SK-N-SH treated with all-trans-retinoic acid at 6 μM for 48 hours (cell line): ENCODE data around the gene RIC8B.

Experiments
- ATAC-seq: fragments of 200-7000 bp; cut with Tn5 transposase; 3 replicates; pipeline ENCODE4 v1.9.1; 2020; ENCODE audit warnings: mild to moderate bottlenecking, moderate library complexity
- BACH2 ChIP-seq: fragments of 250-450 bp; sonication (Bioruptor Pico); IDR thresholded peaks from 2 replicates; pipeline ENCODE4 v1.9.0; 2021; ENCODE audit warnings: mild to moderate bottlenecking, borderline replicate concordance
- CSDC2 ChIP-seq: fragments of 250-450 bp; sonication (Bioruptor Pico); IDR thresholded peaks from 2 replicates; pipeline ENCODE4 v1.5.0; 2020; ENCODE audit warnings: mild to moderate bottlenecking, moderate library complexity
- ESRRG ChIP-seq: fragments of 250-450 bp; sonication (Bioruptor Pico); IDR thresholded peaks from 2 replicates; pipeline ENCODE4 v1.6.1; 2021; ENCODE audit warnings: mild to moderate bottlenecking
- GLIS3 ChIP-seq: fragments of 250-450 bp; sonication (Bioruptor Pico); IDR thresholded peaks from 2 replicates; pipeline ENCODE4 v1.5.0; 2020; ENCODE audit warnings: mild to moderate bottlenecking, moderate library complexity
- ISL1 ChIP-seq: fragments of 250-450 bp; sonication (Bioruptor Pico); IDR thresholded peaks from 2 replicates; pipeline ENCODE4 v2.1.2; 2022; ENCODE audit warnings: mild to moderate bottlenecking, moderate library complexity
- OSR1 ChIP-seq: fragments of 250-450 bp; sonication (Bioruptor Pico); IDR thresholded peaks from 2 replicates; pipeline ENCODE4 v1.8.0; 2022; ENCODE audit warnings: moderate library complexity, mild to moderate bottlenecking, inconsistent platforms
- PPARA ChIP-seq: fragments of 250-450 bp; sonication (Bioruptor Pico); IDR thresholded peaks from 2 replicates; pipeline ENCODE4 v1.5.0; 2020; ENCODE audit warnings: mild to moderate bottlenecking, borderline replicate concordance
- SNAI2 ChIP-seq: fragments of 250-450 bp; sonication (Bioruptor Pico); IDR thresholded peaks from 2 replicates; pipeline ENCODE4 v1.5.0; 2020; ENCODE audit warnings: mild to moderate bottlenecking, moderate library complexity
- TCF4 ChIP-seq: fragments of 250-450 bp; sonication (Bioruptor Pico); IDR thresholded peaks from 2 replicates; pipeline ENCODE4 v1.8.0; 2021; ENCODE audit warnings: mild to moderate bottlenecking, moderate library complexity, borderline replicate concordance
- TOX ChIP-seq: fragments of 250-450 bp; sonication (Bioruptor Pico); IDR thresholded peaks from 2 replicates; pipeline ENCODE4 v1.8.0; 2021; ENCODE audit warnings: mild to moderate bottlenecking, moderate library complexity, borderline replicate concordance
- ZFP3 ChIP-seq: fragments of 250-450 bp; sonication (Bioruptor Pico); IDR thresholded peaks from 2 replicates; pipeline ENCODE4 v1.5.0; 2020; ENCODE audit warnings: mild to moderate bottlenecking, moderate library complexity
- ZFP30 ChIP-seq: fragments of 450-650 bp; formaldehyde crosslinking; IDR thresholded peaks from 2 replicates; pipeline ENCODE4 v1.5.0; 2022; ENCODE audit warnings: mild to moderate bottlenecking, moderate library complexity
- ZNF565 ChIP-seq: fragments of 450-650 bp; formaldehyde crosslinking; conservative IDR thresholded peaks from 2 replicates; pipeline ENCODE4 v1.5.0; 2020; ENCODE audit warnings: low read depth, mild to moderate bottlenecking, moderate library complexity
- ZNF70 ChIP-seq: fragments of 450-650 bp; formaldehyde crosslinking; IDR thresholded peaks from 2 replicates; pipeline ENCODE4 v1.5.0; 2020; ENCODE audit warnings: mild to moderate bottlenecking, moderate library complexity
- ZNF8 ChIP-seq: fragments of 450-650 bp; formaldehyde crosslinking; IDR thresholded peaks from 2 replicates; pipeline ENCODE4 v1.5.0; 2020; ENCODE audit warnings: mild to moderate bottlenecking, moderate library complexity
- TF ChIP-seq, protein P1 (sequence below): fragments of 250-450 bp; sonication (Bioruptor Pico); IDR thresholded peaks from 2 replicates; pipeline ENCODE4 v1.5.1; 2021; ENCODE audit warnings: mild to moderate bottlenecking, moderate library complexity
- TF ChIP-seq, protein P2 (sequence below): fragments of 250-450 bp; sonication (Bioruptor Pico); IDR thresholded peaks from 2 replicates; pipeline ENCODE4 v1.5.0; 2020; ENCODE audit warnings: mild to moderate bottlenecking, moderate library complexity
- TF ChIP-seq, protein P3 (sequence below): fragments of 250-450 bp; sonication (Bioruptor Pico); IDR thresholded peaks from 2 replicates; pipeline ENCODE4 v1.5.1; 2020; ENCODE audit warnings: low read depth, mild to moderate bottlenecking, moderate library complexity
- TF ChIP-seq, protein P4 (sequence below): fragments of 250-450 bp; sonication (Bioruptor Pico); IDR thresholded peaks from 2 replicates; pipeline ENCODE4 v1.8.0; 2020; ENCODE audit warnings: mild to moderate bottlenecking, moderate library complexity, borderline replicate concordance
- TF ChIP-seq, protein P5 (sequence below): fragments of 250-450 bp; sonication (Bioruptor Pico); IDR thresholded peaks from 2 replicates; pipeline ENCODE4 v1.8.0; 2021; ENCODE audit warnings: low read depth, mild to moderate bottlenecking, moderate library complexity, borderline replicate concordance

RIC8B gene

DNA sequence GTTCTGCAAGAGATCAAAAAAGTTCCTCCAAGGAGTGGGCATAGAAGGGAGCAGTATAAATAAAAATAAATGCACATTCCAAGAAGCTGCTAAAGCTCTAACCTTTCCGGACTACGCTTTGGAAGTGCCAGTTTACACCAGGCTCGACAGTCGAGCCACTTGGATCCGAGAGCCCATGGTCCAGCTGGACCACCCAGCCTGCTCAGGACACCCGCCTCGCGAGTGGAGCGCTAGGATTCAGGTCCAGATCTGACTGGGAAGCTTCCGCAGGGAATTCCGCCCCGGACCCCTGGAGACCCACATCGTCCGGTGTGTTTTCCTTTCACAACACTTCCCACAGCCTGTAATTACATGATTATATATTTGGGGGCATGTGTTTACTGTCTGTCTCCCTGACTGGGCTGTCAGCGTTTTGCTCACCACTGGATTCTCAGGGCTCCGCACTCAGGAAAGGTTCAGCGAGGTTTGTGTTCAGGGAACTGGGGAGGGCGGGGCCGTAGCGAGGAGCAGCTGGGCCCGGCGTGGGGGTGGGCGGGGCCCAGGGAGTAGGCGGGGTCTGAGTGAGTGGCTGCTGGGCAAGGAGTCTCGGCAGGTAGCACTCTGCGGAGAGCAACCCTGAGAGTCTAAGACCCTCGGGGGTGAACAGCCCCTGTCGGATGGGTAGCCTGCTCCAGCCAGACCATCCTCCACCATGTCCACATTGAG, 128.9 kb downstream of the RIC8B start:
- ATAC-seq: peak; percentile 100
- TF ChIP-seq CSDC2 (CRISPR knock-in tag) (no peak), BACH2 (CRISPR knock-in tag) (no peak), ZNF565 (CRISPR knock-in tag) (no peak), ISL1 (CRISPR knock-in tag) (no peak), ZNF8 (CRISPR knock-in tag) (no peak), PPARA (CRISPR knock-in tag) (no peak), TCF4 (CRISPR knock-in tag) (no peak)
- TF ChIP-seq, protein P1, sequence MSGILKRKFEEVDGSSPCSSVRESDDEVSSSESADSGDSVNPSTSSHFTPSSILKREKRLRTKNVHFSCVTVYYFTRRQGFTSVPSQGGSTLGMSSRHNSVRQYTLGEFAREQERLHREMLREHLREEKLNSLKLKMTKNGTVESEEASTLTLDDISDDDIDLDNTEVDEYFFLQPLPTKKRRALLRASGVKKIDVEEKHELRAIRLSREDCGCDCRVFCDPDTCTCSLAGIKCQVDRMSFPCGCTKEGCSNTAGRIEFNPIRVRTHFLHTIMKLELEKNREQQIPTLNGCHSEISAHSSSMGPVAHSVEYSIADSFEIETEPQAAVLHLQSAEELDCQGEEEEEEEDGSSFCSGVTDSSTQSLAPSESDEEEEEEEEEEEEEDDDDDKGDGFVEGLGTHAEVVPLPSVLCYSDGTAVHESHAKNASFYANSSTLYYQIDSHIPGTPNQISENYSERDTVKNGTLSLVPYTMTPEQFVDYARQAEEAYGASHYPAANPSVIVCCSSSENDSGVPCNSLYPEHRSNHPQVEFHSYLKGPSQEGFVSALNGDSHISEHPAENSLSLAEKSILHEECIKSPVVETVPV (CRISPR knock-in tag): no peak
- TF ChIP-seq, protein P2, sequence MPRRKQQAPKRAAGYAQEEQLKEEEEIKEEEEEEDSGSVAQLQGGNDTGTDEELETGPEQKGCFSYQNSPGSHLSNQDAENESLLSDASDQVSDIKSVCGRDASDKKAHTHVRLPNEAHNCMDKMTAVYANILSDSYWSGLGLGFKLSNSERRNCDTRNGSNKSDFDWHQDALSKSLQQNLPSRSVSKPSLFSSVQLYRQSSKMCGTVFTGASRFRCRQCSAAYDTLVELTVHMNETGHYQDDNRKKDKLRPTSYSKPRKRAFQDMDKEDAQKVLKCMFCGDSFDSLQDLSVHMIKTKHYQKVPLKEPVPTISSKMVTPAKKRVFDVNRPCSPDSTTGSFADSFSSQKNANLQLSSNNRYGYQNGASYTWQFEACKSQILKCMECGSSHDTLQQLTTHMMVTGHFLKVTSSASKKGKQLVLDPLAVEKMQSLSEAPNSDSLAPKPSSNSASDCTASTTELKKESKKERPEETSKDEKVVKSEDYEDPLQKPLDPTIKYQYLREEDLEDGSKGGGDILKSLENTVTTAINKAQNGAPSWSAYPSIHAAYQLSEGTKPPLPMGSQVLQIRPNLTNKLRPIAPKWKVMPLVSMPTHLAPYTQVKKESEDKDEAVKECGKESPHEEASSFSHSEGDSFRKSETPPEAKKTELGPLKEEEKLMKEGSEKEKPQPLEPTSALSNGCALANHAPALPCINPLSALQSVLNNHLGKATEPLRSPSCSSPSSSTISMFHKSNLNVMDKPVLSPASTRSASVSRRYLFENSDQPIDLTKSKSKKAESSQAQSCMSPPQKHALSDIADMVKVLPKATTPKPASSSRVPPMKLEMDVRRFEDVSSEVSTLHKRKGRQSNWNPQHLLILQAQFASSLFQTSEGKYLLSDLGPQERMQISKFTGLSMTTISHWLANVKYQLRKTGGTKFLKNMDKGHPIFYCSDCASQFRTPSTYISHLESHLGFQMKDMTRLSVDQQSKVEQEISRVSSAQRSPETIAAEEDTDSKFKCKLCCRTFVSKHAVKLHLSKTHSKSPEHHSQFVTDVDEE (CRISPR knock-in tag): no peak
- TF ChIP-seq, protein P3, sequence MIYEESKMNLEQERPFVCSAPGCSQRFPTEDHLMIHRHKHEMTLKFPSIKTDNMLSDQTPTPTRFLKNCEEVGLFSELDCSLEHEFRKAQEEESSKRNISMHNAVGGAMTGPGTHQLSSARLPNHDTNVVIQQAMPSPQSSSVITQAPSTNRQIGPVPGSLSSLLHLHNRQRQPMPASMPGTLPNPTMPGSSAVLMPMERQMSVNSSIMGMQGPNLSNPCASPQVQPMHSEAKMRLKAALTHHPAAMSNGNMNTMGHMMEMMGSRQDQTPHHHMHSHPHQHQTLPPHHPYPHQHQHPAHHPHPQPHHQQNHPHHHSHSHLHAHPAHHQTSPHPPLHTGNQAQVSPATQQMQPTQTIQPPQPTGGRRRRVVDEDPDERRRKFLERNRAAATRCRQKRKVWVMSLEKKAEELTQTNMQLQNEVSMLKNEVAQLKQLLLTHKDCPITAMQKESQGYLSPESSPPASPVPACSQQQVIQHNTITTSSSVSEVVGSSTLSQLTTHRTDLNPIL (CRISPR knock-in tag): no peak
- TF ChIP-seq, protein P4, sequence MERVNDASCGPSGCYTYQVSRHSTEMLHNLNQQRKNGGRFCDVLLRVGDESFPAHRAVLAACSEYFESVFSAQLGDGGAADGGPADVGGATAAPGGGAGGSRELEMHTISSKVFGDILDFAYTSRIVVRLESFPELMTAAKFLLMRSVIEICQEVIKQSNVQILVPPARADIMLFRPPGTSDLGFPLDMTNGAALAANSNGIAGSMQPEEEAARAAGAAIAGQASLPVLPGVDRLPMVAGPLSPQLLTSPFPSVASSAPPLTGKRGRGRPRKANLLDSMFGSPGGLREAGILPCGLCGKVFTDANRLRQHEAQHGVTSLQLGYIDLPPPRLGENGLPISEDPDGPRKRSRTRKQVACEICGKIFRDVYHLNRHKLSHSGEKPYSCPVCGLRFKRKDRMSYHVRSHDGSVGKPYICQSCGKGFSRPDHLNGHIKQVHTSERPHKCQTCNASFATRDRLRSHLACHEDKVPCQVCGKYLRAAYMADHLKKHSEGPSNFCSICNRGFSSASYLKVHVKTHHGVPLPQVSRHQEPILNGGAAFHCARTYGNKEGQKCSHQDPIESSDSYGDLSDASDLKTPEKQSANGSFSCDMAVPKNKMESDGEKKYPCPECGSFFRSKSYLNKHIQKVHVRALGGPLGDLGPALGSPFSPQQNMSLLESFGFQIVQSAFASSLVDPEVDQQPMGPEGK (CRISPR knock-in tag): no peak

DNA sequence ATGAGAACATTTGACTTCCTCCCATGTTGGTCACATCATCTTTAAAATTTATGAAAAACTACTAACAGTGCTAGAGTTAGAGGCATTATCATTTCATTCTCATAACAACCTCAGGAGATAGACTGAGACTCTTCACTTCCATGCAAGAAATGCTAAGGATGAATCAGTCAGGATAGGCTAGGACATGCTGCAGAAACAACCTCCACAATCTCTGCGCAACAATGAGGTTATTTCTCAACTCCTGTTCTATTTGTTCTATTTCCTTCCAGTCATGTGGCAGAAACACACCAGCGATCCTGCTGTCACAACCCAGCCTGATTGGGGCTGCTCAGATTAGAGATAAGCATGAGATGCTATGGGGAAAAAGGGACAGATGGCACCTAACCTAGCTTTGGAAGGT, 132.2 kb downstream of the RIC8B start:
- TF ChIP-seq ZNF565 (CRISPR knock-in tag) (no peak), PPARA (CRISPR knock-in tag) (no peak), OSR1 (no peak), ZFP30 (CRISPR knock-in tag) (no peak), TCF4 (CRISPR knock-in tag) (no peak), ZFP3 (CRISPR knock-in tag) (no peak), SNAI2 (CRISPR knock-in tag) (no peak), ZNF70 (CRISPR knock-in tag) (no peak), CSDC2 (CRISPR knock-in tag) (no peak), ZNF8 (CRISPR knock-in tag) (no peak), GLIS3 (CRISPR knock-in tag) (no peak), ESRRG (CRISPR knock-in tag) (no peak), TOX (no peak), ISL1 (CRISPR knock-in tag) (no peak), BACH2 (CRISPR knock-in tag) (no peak)
- TF ChIP-seq, protein P4 (CRISPR knock-in tag): no peak
- TF ChIP-seq, protein P2 (CRISPR knock-in tag): no peak
- TF ChIP-seq, protein P3 (CRISPR knock-in tag): no peak
- TF ChIP-seq, protein P5, sequence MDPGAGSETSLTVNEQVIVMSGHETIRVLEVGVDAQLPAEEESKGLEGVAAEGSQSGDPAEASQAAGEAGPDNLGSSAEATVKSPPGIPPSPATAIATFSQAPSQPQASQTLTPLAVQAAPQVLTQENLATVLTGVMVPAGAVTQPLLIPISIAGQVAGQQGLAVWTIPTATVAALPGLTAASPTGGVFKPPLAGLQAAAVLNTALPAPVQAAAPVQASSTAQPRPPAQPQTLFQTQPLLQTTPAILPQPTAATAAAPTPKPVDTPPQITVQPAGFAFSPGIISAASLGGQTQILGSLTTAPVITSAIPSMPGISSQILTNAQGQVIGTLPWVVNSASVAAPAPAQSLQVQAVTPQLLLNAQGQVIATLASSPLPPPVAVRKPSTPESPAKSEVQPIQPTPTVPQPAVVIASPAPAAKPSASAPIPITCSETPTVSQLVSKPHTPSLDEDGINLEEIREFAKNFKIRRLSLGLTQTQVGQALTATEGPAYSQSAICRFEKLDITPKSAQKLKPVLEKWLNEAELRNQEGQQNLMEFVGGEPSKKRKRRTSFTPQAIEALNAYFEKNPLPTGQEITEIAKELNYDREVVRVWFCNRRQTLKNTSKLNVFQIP: no peak
- TF ChIP-seq, protein P1 (CRISPR knock-in tag): no peak
- ATAC-seq: no peak
